AG08395 (cell line): Measurements from ENCODE around the gene RBFOX2.
A peak's percentile ranks its signal among the peaks of the same experiment; 100 is the strongest.
"Not testable (repeated sequence)": the region's sequence is repeated elsewhere in the genome, so short reads cannot be mapped to it uniquely, and the experiment has no call there.

Experiments
- DNase-seq: peaks from one replicate; pipeline ENCODE4 v3.0.0; 2012; ENCODE audit warnings: mixed read lengths, low spot score

The RBFOX2 gene

GRCh38 chr22:35777335-35777975 lies 251.2 kb downstream of the RBFOX2 start:
- DNase-seq = peak; percentile 38

- no peak for DNase-seq
Measured at GRCh38 chr22:35775339-35775738, 253.3 kb downstream of the RBFOX2 start.

DNA sequence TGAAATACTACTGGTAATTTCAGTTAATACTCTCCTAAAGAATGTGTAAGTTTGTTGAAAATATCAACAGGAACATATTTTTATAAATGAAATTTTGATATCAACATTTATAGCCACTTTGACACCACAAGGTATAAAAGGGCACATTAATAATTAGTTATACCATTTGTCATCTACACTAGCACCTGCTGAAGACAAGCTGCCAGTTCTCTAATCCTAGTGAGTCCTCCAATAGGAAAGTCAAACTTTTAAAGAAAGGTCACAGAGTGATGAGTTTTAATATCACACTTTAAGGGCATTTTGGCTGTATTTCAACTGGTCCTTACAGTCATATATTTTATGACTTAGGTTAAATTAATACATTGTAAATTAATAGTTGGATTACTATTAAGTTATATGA lies 258.6 kb downstream of the RBFOX2 start:
- DNase-seq = no peak

GRCh38 chr22:35766654-35767580 lies 261.7 kb downstream of the RBFOX2 start:
- peak; percentile 12 for DNase-seq

GRCh38 chr22:35761037-35761436 lies 267.6 kb downstream of the RBFOX2 start:
- peak; percentile 29 for DNase-seq

DNA sequence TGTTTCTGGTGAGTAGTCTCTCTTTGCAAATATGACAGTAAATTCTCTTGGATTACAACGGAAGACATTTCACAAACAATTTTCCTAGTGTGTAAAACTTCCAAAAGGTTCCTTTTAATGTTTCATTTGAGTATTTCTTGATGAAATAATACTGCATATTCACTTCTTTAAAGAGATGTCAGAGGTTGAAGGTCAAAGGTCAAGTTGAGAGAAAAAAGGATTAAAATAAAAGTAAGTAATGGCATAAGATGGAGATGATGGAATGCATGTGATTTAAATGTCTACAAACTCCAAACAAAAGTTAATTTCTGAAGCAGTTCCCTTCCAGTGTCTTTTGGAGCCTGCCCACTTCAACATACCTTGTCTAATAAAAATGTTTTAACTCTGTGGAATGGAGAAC lies 270.2 kb downstream of the RBFOX2 start:
- no peak for DNase-seq

DNA sequence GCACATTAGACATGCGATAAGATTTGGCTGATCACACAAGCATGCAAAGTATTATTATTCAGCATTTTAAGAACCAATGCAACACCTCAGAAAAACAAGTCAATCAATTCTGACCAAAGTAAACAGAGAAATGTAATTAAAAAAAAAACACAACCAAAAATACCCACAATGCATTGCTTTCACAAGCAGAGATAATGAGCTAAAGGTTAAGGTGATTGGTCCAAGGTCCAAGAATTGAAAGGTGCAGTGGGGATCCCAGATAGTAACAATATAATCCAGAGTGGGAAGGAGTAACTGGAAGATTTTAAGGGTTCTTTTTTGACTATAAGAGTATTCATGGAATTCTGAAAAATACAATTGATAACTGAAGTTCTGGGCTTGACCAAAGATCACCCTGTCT lies 271.9 kb downstream of the RBFOX2 start:
- no peak for DNase-seq

GRCh38 chr22:35754761-35755160 lies 273.9 kb downstream of the RBFOX2 start:
- DNase-seq = no peak

DNA sequence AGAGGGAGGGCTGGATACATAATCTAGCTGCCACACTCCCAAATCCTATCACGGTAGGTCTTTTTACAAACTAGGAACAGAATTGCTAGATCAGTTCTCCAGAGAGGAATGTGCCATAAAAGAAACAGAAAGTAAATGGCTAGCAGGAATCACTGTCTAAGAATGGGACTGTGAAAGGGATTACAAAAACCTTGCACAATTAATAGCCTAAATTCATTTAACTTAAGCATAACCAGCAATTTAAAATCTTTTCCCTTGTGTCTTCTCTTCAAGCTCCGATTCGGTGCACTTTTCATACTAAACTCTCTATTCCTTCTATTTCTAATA lies 275.8 kb downstream of the RBFOX2 start:
- DNase-seq = no peak

- no peak for DNase-seq
Measured at GRCh38 chr22:35752006-35752862, 276.4 kb downstream of the RBFOX2 start.

DNA sequence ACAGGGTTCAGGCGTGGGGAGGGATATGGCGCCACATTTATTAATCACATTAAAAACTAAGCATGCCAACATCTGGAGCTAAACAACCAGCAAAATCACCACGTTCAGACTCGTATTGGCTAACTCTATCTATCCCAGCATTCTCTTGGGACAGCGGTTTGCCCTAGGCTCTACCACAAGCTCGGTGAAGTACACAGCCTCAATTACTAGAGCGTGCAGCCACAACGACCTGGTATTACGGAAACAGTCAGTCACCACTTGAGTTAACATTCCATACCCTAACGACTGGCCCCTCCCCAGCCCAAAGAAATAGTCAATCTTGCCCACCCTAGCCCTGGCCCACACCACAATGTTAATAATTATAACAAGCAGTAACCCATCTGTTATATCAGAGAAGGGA lies 278.8 kb downstream of the RBFOX2 start:
- DNase-seq = peak; percentile 77

DNA sequence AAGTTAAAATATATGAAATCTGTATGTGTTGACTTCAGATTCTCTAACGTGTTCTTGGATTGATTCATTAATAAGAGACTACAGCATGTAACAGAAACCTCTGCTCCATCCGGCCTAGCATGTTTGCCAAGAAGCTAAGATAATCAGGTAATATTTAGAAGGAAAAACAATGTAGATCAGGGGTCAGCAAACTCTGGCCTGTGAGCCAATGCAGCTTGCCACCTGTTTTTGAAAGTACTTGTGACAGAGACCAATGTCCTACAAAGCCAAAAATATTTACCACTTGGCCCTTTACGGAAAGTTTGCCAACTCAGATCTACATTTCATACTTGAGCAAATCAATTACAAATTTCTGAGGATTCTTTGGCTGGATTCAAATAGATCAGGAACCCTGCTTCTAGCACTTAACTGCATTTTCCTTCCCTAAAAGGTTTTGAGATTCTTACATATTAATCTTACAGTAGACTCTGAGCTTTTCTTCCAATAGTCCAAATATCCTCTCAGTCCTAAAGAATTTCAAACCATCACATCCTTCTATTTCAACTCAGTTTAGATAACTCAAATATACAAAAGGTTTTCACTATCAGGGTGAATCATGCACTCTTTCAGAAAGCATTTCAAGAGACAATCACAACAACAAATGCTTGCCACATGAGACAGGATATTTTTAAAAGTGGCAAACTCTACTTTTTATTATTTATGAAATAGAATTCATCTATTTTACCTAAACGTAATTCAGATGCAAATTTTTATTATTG lies 281.5 kb downstream of the RBFOX2 start:
- DNase-seq = peak; percentile 19

- no peak for DNase-seq
Measured at GRCh38 chr22:35746248-35746647, 282.4 kb downstream of the RBFOX2 start.

GRCh38 chr22:35743326-35743860 lies 285.2 kb downstream of the RBFOX2 start:
- peak; percentile 25 for DNase-seq

DNA sequence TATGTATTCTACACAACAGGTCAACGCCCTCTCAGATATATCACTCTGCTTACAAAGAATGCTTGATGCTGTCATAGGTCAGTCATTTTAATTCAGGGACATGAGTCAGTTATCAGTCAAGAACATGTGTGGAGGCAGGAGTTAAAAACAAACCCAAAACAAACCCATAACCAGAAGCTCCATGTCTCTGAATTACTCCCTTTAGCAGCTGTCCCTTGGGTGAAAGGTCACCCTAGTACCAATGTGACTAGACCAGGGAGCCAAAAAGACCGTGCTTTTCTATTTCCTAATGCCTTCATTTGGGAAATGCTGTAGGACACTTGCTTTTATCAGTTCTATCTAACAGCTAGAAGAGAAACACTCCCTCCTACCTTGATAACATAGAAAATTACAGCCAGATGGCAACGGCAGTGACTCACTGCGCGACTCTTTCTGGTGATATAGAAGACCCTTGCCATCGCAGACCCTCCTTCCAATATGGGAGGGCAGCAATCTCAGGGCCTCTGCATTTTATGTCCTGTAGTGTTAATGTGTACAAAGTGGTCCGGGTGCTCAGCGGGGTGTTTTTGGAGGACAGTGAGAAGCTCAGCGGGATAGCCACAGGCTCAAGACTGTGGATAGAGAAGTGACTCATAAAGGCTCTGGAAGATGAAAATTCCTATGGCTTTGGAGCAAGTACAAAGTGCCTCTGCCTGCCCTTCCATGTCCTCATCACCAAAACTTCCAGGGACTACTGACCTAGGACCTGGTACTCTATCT lies 286.1 kb downstream of the RBFOX2 start:
- DNase-seq = peak; percentile 81

GRCh38 chr22:35740616-35741015 lies 288.0 kb downstream of the RBFOX2 start:
- no peak for DNase-seq

GRCh38 chr22:35739931-35740380 lies 288.7 kb downstream of the RBFOX2 start:
- DNase-seq = no peak

DNA sequence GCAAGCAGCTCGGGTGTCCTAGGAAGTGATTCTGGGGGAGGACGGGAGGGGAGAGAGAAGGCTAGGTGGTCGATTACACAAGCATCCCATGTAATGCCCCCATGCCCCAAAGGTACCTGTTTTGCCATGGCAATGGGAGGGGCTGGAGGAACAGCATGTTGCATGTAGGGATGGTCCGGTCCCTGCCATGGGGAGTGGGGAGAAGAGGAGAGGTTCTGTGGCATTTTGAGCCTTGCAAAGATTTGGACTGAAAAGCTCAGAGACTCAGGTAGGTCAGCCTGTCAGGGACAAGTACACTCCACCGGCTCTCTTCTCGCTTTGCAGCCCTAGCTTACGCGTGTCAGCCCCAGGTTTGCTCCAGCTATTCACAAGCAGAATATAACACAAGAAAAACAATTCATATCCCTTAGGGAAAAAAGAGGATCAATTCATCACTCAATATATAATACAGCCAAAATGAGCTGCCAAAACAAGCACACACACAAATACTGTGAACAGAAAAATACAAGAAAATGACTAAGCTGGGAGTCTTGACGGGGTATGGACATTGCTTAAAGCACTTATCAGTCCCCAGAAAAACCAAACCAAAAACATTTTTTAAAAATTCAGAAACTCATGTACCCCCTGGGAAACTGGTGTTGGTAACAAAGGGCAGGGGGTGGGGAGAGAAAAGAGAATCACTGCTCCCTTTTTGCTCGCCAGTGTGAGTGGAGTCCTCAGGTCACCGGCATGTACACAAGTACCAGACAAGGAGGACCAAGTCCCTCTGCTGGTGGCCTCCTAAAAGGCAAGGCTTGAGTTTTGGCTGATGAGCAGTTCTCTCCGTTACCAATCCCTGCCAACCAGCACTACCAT lies 289.3 kb downstream of the RBFOX2 start:
- DNase-seq = no peak

DNA sequence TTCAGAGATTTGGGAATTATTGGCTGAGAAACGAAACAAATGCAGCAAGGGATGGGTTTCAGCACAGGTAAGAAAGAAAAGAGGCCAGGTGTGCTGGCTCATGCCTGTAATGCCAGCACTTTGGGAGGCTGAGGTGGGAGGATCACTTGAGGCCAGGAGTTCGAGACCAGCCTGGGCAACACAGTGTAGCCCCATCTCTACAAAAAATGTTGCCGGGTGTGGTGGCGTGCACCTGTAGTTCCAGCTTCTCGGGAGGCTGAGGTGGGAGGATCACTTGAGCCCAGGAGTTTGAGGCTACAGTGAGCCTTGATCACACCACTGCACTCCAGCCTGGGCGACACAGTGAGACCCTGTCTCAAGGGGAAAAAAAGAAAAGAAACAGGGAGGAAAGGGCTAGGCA lies 290.7 kb downstream of the RBFOX2 start:
- not testable (repeated sequence) for DNase-seq

DNA sequence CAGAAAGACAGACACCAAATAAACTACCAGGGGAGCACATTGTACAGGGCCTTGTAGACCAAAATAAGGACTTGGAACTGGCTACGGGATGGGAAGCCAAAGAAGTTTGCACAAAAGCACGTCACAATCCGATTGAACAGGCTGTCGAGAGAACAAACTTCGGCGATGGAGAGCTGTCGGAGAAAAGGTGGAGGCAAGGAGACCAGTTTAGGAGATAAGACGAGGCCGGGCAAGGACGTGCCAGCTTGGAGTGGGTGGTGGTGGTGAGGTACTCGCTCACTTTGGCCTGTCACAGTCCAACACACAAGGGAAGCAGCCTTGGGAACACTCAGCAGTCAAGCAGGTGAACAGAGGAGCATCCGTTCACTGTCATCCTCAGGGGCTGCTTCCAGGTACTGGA lies 291.9 kb downstream of the RBFOX2 start:
- no peak for DNase-seq
